Ascending aorta (tissue), 2 donors: Measurements from ENCODE around the gene NDUFS8. TPM values are rescaled to one million over a fixed set of nuclear protein-coding genes. Genes with fewer than 3 reads are reported as not detected.
A peak's percentile ranks its signal among the peaks of the same experiment; 100 is the strongest.

Source experiments
- DNase-seq, 2 donors: peaks; one replicate each; pipeline ENCODE4 v3.0.0-alpha.2; 2019; ENCODE audit warnings: low spot score in 2 of 2
- H3K27ac ChIP-seq, 2 donors: fragments of 200-600 bp; sonication (generic); one replicate each; pipeline ENCODE4 v1.5.1; 2016 to 2017; ENCODE audit warnings: mild to moderate bottlenecking in 1 of 2
- H3K27me3 ChIP-seq: fragments of 200-600 bp; sonication (generic); one replicate; pipeline ENCODE4 v1.5.1; 2017
- H3K36me3 ChIP-seq, 2 donors: fragments of 200-600 bp; sonication (generic); one replicate each; pipeline ENCODE4 v1.5.1; 2016
- H3K4me1 ChIP-seq, 2 donors: fragments of 200-600 bp; sonication (generic); one replicate each; pipeline ENCODE4 v1.5.1; 2016 to 2017; ENCODE audit warnings: mild to moderate bottlenecking in 1 of 2
- H3K4me3 ChIP-seq, 2 donors: fragments of 200-600 bp; sonication (generic); one replicate each; pipeline ENCODE4 v1.5.1; 2016 to 2017; ENCODE audit warnings: mild to moderate bottlenecking in 1 of 2
- H3K9me3 ChIP-seq, 2 donors: fragments of 200-600 bp; sonication (generic); one replicate each; pipeline ENCODE4 v1.5.1; 2016
- intact Hi-C: fragments of 100-400 bp; cut with DNase I; formaldehyde crosslinking; loops from one replicate; pipeline ENCODE4 v1.15.1; 2023
- total RNA-seq: library from RNA; depleted of rRNA; stranded (reverse); fragments of >200 nt; gene quantifications from one replicate; pipeline ENCODE4 v1.1.0, GENCODE V29; 2016
- TF ChIP-seq, protein P1 (sequence below), 3 experiments: fragments of 200-600 bp in 2 of 3; fragments of 450-650 bp in 1 of 3; sonication (generic) in 2 of 3; IDR thresholded peaks; one replicate each; pipeline ENCODE4 v1.5.1; 2016 to 2019; ENCODE audit warnings: antibody characterized with exemption in 3 of 3, mild to moderate bottlenecking in 1 of 3, moderate library complexity in 1 of 3

NDUFS8 gene
- total RNA-seq, 1 donor from 2014 or later: 316 TPM

GRCh38 chr11:68025047-68025446 is 5.4 kb upstream of the NDUFS8 start:
- Histone ChIP-seq H3K27ac (no peak overlapping the region), H3K9me3 (no peaks in the 10 kb centered on the region), H3K27me3 (no peaks in the 10 kb centered on the region), H3K36me3 (peaks cover 5 to 13% of the 10 kb centered on the region in 2 donors), H3K4me1 (peaks cover 0 to 5% of the 10 kb centered on the region in 2 donors), H3K4me3 (no peak overlapping the region)
- TF ChIP-seq, protein P1, sequence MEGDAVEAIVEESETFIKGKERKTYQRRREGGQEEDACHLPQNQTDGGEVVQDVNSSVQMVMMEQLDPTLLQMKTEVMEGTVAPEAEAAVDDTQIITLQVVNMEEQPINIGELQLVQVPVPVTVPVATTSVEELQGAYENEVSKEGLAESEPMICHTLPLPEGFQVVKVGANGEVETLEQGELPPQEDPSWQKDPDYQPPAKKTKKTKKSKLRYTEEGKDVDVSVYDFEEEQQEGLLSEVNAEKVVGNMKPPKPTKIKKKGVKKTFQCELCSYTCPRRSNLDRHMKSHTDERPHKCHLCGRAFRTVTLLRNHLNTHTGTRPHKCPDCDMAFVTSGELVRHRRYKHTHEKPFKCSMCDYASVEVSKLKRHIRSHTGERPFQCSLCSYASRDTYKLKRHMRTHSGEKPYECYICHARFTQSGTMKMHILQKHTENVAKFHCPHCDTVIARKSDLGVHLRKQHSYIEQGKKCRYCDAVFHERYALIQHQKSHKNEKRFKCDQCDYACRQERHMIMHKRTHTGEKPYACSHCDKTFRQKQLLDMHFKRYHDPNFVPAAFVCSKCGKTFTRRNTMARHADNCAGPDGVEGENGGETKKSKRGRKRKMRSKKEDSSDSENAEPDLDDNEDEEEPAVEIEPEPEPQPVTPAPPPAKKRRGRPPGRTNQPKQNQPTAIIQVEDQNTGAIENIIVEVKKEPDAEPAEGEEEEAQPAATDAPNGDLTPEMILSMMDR (IDR thresholded peaks at IDR 0.05): no peak
- DNase-seq: no peak
- intact Hi-C loops: no loop called here

DNA sequence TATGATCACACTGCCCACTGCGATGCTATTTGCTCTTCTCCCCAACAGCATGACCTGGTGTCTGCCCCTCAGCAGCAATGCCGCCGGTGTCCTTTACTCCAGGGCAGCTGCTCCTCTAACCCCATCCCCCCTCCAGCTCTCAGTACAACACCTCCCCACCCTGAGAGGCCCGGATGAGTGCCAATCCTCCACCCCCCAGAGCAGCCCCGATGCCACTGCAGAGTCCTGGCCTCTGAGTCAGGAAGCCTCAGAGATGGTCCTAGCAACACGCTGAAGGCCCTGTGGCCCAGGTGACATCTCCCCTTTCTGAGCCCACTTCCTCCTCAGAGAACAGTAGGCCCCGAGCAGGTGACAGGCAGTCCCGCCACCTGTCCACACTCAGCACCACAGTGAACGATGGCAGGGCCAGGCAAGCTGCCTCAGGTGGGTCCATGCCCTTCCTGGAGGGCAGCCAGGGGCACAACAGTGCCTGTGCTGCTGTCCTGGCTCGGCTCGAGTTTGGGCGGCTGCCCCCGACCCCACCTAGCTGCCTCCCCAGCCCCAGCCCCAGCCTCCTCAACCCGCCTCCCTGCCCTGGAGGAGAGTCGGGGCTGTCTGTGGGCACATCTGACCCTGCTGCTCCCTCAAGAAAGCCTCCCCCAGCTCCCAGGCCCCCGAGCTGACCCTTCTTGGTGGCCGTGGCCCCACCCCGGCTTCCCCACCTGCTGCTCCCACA is 3.9 kb upstream of the NDUFS8 start:
- Histone ChIP-seq H3K9me3 (no peaks in the 10 kb centered on the region), H3K27ac (no peak overlapping the region), H3K36me3 (peaks cover 5 to 13% of the 10 kb centered on the region in 2 donors), H3K27me3 (no peaks in the 10 kb centered on the region), H3K4me1 (peaks cover 2 to 10% of the 10 kb centered on the region in 2 donors), H3K4me3 (no peak overlapping the region)
- TF ChIP-seq, protein P1 (IDR thresholded peaks at IDR 0.05): no peak
- intact Hi-C loops: no loop called here
- no peak for DNase-seq

GRCh38 chr11:68027667-68028066 is 2.8 kb upstream of the NDUFS8 start:
- TF ChIP-seq, protein P1 (IDR thresholded peaks at IDR 0.05): no peak
- H3K9me3 ChIP-seq: no peaks in the 10 kb centered on the region
- H3K4me3 ChIP-seq: no peak overlapping the region
- intact Hi-C loops: no loop called here
- H3K36me3 ChIP-seq: peaks cover 7 to 13% of the 10 kb centered on the region in 2 donors
- no peaks in the 10 kb centered on the region for H3K27me3 ChIP-seq
- DNase-seq: no peak
- H3K27ac ChIP-seq: no peak overlapping the region
- H3K4me1 ChIP-seq: peaks cover 9 to 17% of the 10 kb centered on the region in 2 donors

DNA sequence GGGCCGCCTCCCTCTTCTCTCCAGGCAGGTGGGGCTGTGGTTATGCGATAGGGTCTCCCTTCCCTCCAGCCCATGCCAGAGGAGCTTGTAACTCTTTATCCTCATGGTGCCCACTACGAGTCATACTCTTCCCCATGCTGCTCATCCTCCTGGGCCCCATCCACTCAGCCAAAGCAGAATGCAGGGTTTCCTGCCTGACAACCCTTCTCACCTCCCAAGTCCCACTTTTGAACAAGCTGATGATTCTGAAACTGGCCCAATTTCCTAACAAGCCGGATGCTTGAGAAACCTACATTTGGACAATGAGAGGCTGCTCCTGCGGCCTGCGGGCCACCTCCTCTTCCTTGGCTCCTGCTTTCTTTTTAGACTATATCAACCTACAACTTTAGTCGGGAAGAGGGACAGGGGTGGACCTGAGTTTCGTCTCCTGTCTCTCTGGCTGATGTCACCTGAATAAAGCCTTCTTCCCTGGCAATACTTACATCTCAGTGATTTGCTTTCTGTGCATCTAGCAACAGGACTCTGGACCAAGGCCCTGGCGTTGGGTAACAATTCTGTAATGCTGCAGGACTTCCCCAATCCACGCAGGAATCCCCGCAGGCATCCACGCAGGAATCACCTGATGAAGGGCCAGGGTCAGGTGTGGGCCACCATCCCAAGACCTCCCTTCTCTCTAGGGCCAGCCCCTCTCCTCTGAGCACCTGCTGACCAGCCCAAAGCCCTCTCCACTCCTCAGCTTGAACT is 1.5 kb upstream of the NDUFS8 start:
- Histone ChIP-seq H3K9me3 (no peaks in the 10 kb centered on the region), H3K27me3 (no peaks in the 10 kb centered on the region), H3K36me3 (peaks cover 18 to 25% of the 10 kb centered on the region in 2 donors), H3K4me3 (no peak overlapping the region), H3K4me1 (peaks cover 9 to 17% of the 10 kb centered on the region in 2 donors), H3K27ac (no peak overlapping the region)
- TF ChIP-seq, protein P1 (IDR thresholded peaks at IDR 0.05): no peak
- no peak for DNase-seq
- intact Hi-C loops: no loop called here

DNA sequence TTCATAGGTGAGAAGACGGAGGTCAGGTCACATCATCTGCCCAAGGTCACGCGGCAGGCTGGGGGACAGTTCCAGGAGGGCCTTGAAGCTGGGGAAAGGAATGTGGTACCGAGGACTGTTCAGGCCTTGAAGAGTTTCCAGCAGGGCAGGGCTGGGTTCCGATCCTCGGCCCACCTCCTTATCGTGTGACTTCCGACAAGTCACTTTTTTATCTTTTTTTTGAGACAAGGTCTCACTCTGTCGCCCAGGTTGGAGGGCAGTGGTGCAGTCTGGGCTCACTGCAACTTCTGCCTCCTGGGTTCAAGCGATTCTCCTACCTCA is 623 bp downstream of the NDUFS8 start:
- DNase-seq: no peak
- Histone ChIP-seq H3K9me3 (no peaks in the 10 kb centered on the region), H3K27ac (peak overlapping the region; percentile 73 to 77), H3K4me1 (peaks cover 9 to 17% of the 10 kb centered on the region in 2 donors), H3K27me3 (no peaks in the 10 kb centered on the region), H3K36me3 (peaks cover 18% of the 10 kb centered on the region in 2 donors), H3K4me3 (peak overlapping the region; percentile 75 to 96)
- intact Hi-C loops: loop anchor here (2.0 to 10.0 kb wide), 3 partner anchors 20 to 434 kb away; partner anchors contain the start of genes ALDH3B1 and PPP6R3
- TF ChIP-seq, protein P1 (IDR thresholded peaks at IDR 0.05): no peak
